Uterus (tissue), 4 donors: ENCODE measurements around the gene PCNX2. TPM values are rescaled to one million over a fixed set of nuclear protein-coding genes. Genes with fewer than 3 reads are reported as not detected.

Source experiments
- DNase-seq, 2 donors: peaks; one replicate each; pipeline ENCODE4 v3.0.0-alpha.2; 2019 to 2020
- H3K27ac ChIP-seq, 2 donors: fragments of 200-600 bp; sonication (generic); 1 replicate in 1 of 2; 2 replicates in 1 of 2; pipeline ENCODE4 v1.5.1; 2016 to 2018
- H3K27me3 ChIP-seq, 2 donors: fragments of 200-600 bp; sonication (generic); one replicate each; pipeline ENCODE4 v1.5.1; 2018 to 2019; ENCODE audit warnings: control low read depth in 1 of 2
- H3K36me3 ChIP-seq, 2 donors: fragments of 200-600 bp; sonication (generic); one replicate each; pipeline ENCODE4 v1.5.1; 2019; ENCODE audit warnings: control low read depth in 1 of 2
- H3K4me1 ChIP-seq, 2 donors: fragments of 200-600 bp; sonication (generic); one replicate each; pipeline ENCODE4 v1.5.1; 2018 to 2019; ENCODE audit warnings: control low read depth in 1 of 2
- H3K4me3 ChIP-seq, 2 donors: fragments of 200-600 bp; sonication (generic); 1 replicate in 1 of 2; 2 replicates in 1 of 2; pipeline ENCODE4 v1.5.1; 2018 to 2019; ENCODE audit warnings: mild to moderate bottlenecking in 1 of 2
- H3K9me3 ChIP-seq, 2 donors: fragments of 200-600 bp; sonication (generic); one replicate each; pipeline ENCODE4 v1.5.1; 2019; ENCODE audit warnings: control low read depth in 1 of 2
- POLR2A ChIP-seq, 2 donors: fragments of 450-650 bp; IDR thresholded peaks; one replicate each; pipeline ENCODE4 v1.6.1; 2016; ENCODE audit warnings: antibody characterized with exemption in 2 of 2, mild to moderate bottlenecking in 1 of 2, moderate library complexity in 1 of 2
- intact Hi-C: fragments of 100-400 bp; cut with DNase I; formaldehyde crosslinking; loops from one replicate; pipeline ENCODE4 v1.15.1; 2023; ENCODE audit warnings: low total_unique reads
- total RNA-seq, 4 donors: library from RNA; depleted of rRNA in 3 of 4; stranded (reverse); fragments of >200 nt in 3 of 4; gene quantifications; one replicate each; pipeline versions ENCODE4 v1.1.0 to v1.2.4, GENCODE V29; 2014 to 2023
- TF ChIP-seq, protein P1 (sequence below), 4 experiments: fragments of 200-600 bp in 2 of 4; fragments of 450-650 bp in 2 of 4; sonication (generic) in 2 of 4; IDR thresholded peaks; one replicate each; pipeline ENCODE4 v1.5.1; 2016 to 2019; ENCODE audit warnings: antibody characterized with exemption in 4 of 4, mild to moderate bottlenecking in 2 of 4, moderate library complexity in 1 of 4
- donor health status: DM: yes; HTN: yes; CAD: no.

The PCNX2 gene
- total RNA-seq, 4 donors from 2014 or later, result 4.1 to 36.2 (median 14.1) TPM

DNA sequence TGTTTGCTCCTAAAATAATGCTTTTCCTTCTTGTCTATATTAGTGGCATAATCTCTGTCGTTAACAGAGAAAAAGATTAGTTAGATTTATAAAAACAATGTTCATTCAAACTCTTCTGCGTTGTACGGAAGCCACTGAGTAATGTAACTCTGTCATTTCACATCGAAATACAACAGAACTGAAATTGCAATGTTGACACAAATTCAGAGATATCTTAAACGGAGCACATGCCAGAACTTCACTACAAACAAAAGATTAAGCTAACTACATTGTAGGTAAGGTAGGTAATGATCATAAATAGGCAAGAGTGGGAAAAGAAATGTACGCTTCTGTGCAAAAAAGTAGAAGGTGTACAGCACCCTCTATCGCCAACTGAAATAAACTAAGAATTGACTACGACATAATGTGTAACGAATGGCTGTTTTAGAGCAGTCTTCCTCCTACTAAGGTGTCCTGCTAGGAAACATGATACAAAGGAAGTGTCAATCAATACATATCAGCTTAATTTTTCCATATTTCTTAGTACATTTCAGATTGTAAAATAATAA is 56.6 kb downstream of the PCNX2 start:
- intact Hi-C loops, result no loop called here
- DNase-seq, result no peak
- H3K9me3 ChIP-seq, result no peaks in the 10 kb centered on the region
- H3K4me1 ChIP-seq, result peaks cover 0 to 11% of the 10 kb centered on the region in 2 donors
- H3K27me3 ChIP-seq, result no peaks in the 10 kb centered on the region
- H3K27ac ChIP-seq, result no peak overlapping the region
- H3K4me3 ChIP-seq, result no peak overlapping the region
- TF ChIP-seq POLR2A (IDR thresholded peaks at IDR 0.05), result no peak
- TF ChIP-seq, protein P1, sequence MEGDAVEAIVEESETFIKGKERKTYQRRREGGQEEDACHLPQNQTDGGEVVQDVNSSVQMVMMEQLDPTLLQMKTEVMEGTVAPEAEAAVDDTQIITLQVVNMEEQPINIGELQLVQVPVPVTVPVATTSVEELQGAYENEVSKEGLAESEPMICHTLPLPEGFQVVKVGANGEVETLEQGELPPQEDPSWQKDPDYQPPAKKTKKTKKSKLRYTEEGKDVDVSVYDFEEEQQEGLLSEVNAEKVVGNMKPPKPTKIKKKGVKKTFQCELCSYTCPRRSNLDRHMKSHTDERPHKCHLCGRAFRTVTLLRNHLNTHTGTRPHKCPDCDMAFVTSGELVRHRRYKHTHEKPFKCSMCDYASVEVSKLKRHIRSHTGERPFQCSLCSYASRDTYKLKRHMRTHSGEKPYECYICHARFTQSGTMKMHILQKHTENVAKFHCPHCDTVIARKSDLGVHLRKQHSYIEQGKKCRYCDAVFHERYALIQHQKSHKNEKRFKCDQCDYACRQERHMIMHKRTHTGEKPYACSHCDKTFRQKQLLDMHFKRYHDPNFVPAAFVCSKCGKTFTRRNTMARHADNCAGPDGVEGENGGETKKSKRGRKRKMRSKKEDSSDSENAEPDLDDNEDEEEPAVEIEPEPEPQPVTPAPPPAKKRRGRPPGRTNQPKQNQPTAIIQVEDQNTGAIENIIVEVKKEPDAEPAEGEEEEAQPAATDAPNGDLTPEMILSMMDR (IDR thresholded peaks at IDR 0.05), result no peak
- no peaks in the 10 kb centered on the region for H3K36me3 ChIP-seq

DNA sequence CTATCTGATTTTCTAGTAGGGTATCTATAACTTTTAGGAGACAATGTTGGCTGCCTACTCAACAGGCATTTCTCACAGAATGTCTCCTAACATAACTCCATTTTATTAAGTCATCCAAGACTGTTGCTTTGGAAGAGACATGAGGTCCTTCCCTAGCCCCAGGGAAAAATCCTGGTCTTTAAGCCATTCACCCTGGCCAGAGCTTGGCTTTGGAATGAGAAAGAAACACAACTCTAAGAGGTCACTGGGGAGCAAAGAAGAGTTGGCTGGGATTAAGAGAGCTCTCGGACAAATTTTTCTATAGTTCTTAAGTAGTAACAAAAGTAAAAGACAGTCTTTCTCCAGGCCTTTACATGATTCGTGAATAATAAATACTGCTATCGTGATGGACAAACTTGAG is 57.9 kb downstream of the PCNX2 start:
- H3K4me1 ChIP-seq, result peaks cover 0 to 2% of the 10 kb centered on the region in 2 donors
- H3K27ac ChIP-seq, result no peak overlapping the region
- H3K4me3 ChIP-seq, result no peak overlapping the region
- DNase-seq, result no peak
- TF ChIP-seq, protein P1 (IDR thresholded peaks at IDR 0.05), result no peak
- TF ChIP-seq POLR2A (IDR thresholded peaks at IDR 0.05), result no peak
- H3K27me3 ChIP-seq, result no peaks in the 10 kb centered on the region
- H3K9me3 ChIP-seq, result no peaks in the 10 kb centered on the region
- no peaks in the 10 kb centered on the region for H3K36me3 ChIP-seq
- intact Hi-C loops, result no loop called here

DNA sequence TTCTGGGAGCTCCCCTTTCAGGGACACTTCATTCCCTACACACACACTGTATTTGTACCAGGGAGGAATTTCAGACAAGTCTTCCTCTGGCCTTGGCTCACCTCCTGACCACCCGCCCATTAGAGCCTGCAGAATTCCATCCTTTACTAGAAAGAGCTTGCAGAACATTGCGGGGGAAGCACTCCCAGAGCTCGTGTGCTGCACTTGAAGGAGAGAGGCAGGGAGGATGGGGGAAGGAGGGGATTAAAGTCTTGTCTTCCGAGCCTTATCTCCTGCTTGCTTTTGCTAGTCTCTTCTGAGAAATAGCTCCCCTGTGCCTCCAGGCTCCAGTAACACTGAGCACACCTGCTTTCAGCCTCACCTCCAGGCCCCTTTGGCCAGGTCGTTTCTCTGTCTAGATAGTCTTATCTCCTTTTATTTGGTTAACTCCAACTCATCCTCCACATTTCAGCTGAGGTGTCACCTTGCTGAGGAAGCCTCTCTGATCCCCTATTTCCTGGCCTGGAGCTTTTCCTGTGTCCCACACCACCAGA is 62.0 kb downstream of the PCNX2 start:
- H3K27me3 ChIP-seq, result no peaks in the 10 kb centered on the region
- no peaks in the 10 kb centered on the region for H3K36me3 ChIP-seq
- no peak for DNase-seq
- H3K4me1 ChIP-seq, result no peaks in the 10 kb centered on the region
- no peak for TF ChIP-seq POLR2A (IDR thresholded peaks at IDR 0.05)
- TF ChIP-seq, protein P1 (IDR thresholded peaks at IDR 0.05), result no peak
- H3K4me3 ChIP-seq, result no peak overlapping the region
- no peaks in the 10 kb centered on the region for H3K9me3 ChIP-seq
- intact Hi-C loops, result no loop called here
- no peak overlapping the region for H3K27ac ChIP-seq

DNA sequence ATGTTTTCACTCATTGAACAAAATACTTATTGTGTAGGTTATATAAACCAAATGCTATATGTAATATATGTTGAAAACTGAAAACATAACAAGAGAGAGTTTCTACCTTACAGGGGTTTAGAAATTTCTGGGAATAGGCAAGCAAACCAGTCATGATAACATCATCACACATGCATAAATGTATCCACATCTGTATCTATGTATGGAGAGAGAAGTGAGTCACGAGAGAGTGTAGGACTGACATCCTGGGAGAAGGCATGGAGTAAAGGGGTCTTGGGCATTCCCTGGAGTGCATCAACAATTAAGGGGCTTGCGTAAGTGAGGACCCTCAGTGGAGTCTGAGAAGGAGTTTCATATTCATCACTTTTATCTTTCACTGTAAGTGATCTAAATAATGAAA is 65.5 kb downstream of the PCNX2 start:
- no peaks in the 10 kb centered on the region for H3K27me3 ChIP-seq
- no peak for TF ChIP-seq POLR2A (IDR thresholded peaks at IDR 0.05)
- TF ChIP-seq, protein P1 (IDR thresholded peaks at IDR 0.05), result no peak
- H3K36me3 ChIP-seq, result no peaks in the 10 kb centered on the region
- intact Hi-C loops, result no loop called here
- H3K4me3 ChIP-seq, result no peak overlapping the region
- H3K4me1 ChIP-seq, result no peaks in the 10 kb centered on the region
- no peak for DNase-seq
- no peak overlapping the region for H3K27ac ChIP-seq
- no peaks in the 10 kb centered on the region for H3K9me3 ChIP-seq

DNA sequence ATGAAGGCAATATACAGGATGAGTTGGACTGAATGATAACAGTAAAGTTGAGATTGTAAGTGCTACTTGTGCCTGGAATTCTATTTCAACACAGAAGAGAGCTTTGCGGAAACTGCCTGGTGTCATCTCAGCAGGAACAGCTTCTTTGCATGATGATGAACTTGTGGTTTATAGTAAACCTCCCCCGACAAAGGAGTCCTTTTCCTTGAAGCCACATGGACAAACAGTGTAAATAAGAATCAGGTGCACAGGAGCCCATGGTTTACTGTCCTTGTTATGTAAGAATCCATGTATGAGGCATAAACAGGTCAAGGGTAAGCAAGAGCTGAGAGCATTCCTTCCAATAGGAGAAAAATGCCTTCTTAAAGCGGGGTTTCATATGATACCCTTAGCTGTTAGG is 66.2 kb downstream of the PCNX2 start:
- Histone ChIP-seq H3K27me3 (no peaks in the 10 kb centered on the region), H3K27ac (no peak overlapping the region), H3K4me1 (no peaks in the 10 kb centered on the region), H3K9me3 (no peaks in the 10 kb centered on the region), H3K4me3 (no peak overlapping the region), H3K36me3 (no peaks in the 10 kb centered on the region)
- TF ChIP-seq POLR2A (IDR thresholded peaks at IDR 0.05), result no peak
- TF ChIP-seq, protein P1 (IDR thresholded peaks at IDR 0.05), result no peak
- no peak for DNase-seq
- intact Hi-C loops, result no loop called here
